CD4-positive, alpha-beta T cell (primary cell): ENCODE measurements around the gene MRAS. TPM values are rescaled to one million over a fixed set of nuclear protein-coding genes. Genes with fewer than 3 reads are reported as not detected.
A peak's percentile ranks its signal among the peaks of the same experiment; 100 is the strongest.

Source experiments
- ATAC-seq: fragments of 200-7000 bp; cut with Tn5 transposase; one replicate; pipeline ENCODE4 v1.10.0; 2022; ENCODE audit warnings: mild to moderate bottlenecking; ENCODE audit not compliant: poor library complexity
- CTCF ChIA-PET: fragments of 350-600 bp; sonication (Branson Sonifier 250); formaldehyde crosslinking; loops from one replicate; lab custom pipeline; 2021; ENCODE audit warnings: antibody characterized with exemption, inconsistent platforms; lab: Charles Lee
- POLR2A ChIA-PET: fragments of 350-600 bp; sonication (Branson Sonifier 250); formaldehyde crosslinking; loops from one replicate; lab custom pipeline; 2021; ENCODE audit warnings: antibody characterized with exemption, inconsistent platforms; lab: Charles Lee
- DNase-seq, 14 experiments: peaks; one replicate each; pipeline ENCODE4 v3.0.0-alpha.2; 2013 to 2020; ENCODE audit warnings: mixed read lengths in 2 of 14
- H3K27ac ChIP-seq, 2 donors: one replicate each; pipeline versions ENCODE4 v1.5.1 to v1.7.0; 2013; ENCODE audit warnings: low read length in 2 of 2, low read depth in 1 of 2, mild to moderate bottlenecking in 1 of 2
- H3K27me3 ChIP-seq, 2 experiments: 1 replicate in 1 of 2; 2 replicates in 1 of 2; pipeline versions ENCODE4 v1.6.1 to v1.7.0; 2013; ENCODE audit warnings: low read length in 2 of 2, control low read depth in 1 of 2, mild to moderate bottlenecking in 1 of 2, moderate library complexity in 1 of 2; ENCODE audit not compliant: insufficient read depth in 2 of 2, control insufficient read depth in 1 of 2
- H3K36me3 ChIP-seq: one replicate; pipeline ENCODE4 v1.6.1; 2013; ENCODE audit warnings: low read length, control low read depth; ENCODE audit not compliant: insufficient read depth
- H3K4me1 ChIP-seq: one replicate; pipeline ENCODE4 v1.6.1; 2013; ENCODE audit warnings: low read length, control low read depth; ENCODE audit not compliant: insufficient read depth
- H3K4me3 ChIP-seq: one replicate; pipeline ENCODE4 v1.5.1; 2013; ENCODE audit warnings: mild to moderate bottlenecking, low read length, moderate library complexity
- H3K9me3 ChIP-seq, 2 experiments: 1 replicate in 1 of 2; 2 replicates in 1 of 2; pipeline versions ENCODE4 v1.6.1 to v1.7.0; 2013; ENCODE audit warnings: low read length in 2 of 2, mild to moderate bottlenecking in 2 of 2, control low read depth in 1 of 2, moderate library complexity in 1 of 2; ENCODE audit not compliant: control insufficient read depth in 1 of 2, insufficient read depth in 1 of 2
- H3K27ac Mint-ChIP-seq: one replicate; pipeline ENCODE4 v1.8.0; 2020; ENCODE audit warnings: mixed read lengths
- H3K27me3 Mint-ChIP-seq: one replicate; pipeline ENCODE4 v1.8.0; 2021; ENCODE audit warnings: mixed read lengths
- H3K36me3 Mint-ChIP-seq: one replicate; pipeline ENCODE4 v1.8.0; 2021; ENCODE audit warnings: low read depth, mixed read lengths
- H3K4me1 Mint-ChIP-seq: one replicate; pipeline ENCODE4 v1.8.0; 2021; ENCODE audit warnings: low read depth, mixed read lengths
- H3K4me3 Mint-ChIP-seq: one replicate; pipeline ENCODE4 v1.8.0; 2020; ENCODE audit warnings: mild to moderate bottlenecking, mixed read lengths
- H3K9me3 Mint-ChIP-seq: one replicate; pipeline ENCODE4 v1.8.0; 2020; ENCODE audit warnings: mixed read lengths
- CTCF ChIP-seq: fragments of 200-600 bp; IDR thresholded peaks from one replicate; pipeline ENCODE4 v1.8.0; 2022; ENCODE audit warnings: antibody characterized with exemption, mild to moderate bottlenecking
- intact Hi-C, 2 experiments: fragments of 100-400 bp; cut with DNase I in 1 of 2; cut with micrococcal nuclease in 1 of 2; formaldehyde crosslinking; loops; one replicate each; pipeline versions ENCODE4 v1.15.1 to v1.9.0; 2023 to 2025; cut with DNase I, micrococcal nuclease
- total RNA-seq, 174 experiments: library from RNA in 2 of 174; stranded (reverse) in 2 of 174; gene quantifications; one replicate each; pipeline ENCODE4 v1.2.3 and lab custom pipeline; 2021 to 2026

The MRAS gene
- total RNA-seq, 2 experiments from 2014 or later, result 0.45 to 0.47 TPM

GRCh38 chr3:138367326-138367850 is 19.0 kb downstream of the MRAS start:
- Histone ChIP-seq H3K27ac (no peak overlapping the region), H3K27me3 (peaks cover 0 to 2% of the 10 kb centered on the region in 2 experiments), H3K4me1 (no peaks in the 10 kb centered on the region), H3K9me3 (no peaks in the 10 kb centered on the region), H3K4me3 (no peak overlapping the region), H3K36me3 (no peaks in the 10 kb centered on the region)
- no peak for TF ChIP-seq CTCF
- Mint-ChIP-seq H3K36me3 (no peaks in the 10 kb centered on the region), H3K27ac (no peak overlapping the region), H3K4me3 (no peak overlapping the region), H3K9me3 (no peaks in the 10 kb centered on the region), H3K4me1 (no peaks in the 10 kb centered on the region), H3K27me3 (peaks cover 7% of the 10 kb centered on the region)
- intact Hi-C loops, result no loop called here
- DNase-seq (no peak), ATAC-seq (no peak)
- ChIA-PET CTCF (no interaction called here), POLR2A (no interaction called here)

GRCh38 chr3:138367911-138368310 is 19.5 kb downstream of the MRAS start:
- Histone ChIP-seq H3K36me3 (no peaks in the 10 kb centered on the region), H3K27ac (no peak overlapping the region), H3K4me1 (no peaks in the 10 kb centered on the region), H3K27me3 (peaks cover 0 to 2% of the 10 kb centered on the region in 2 experiments), H3K9me3 (no peaks in the 10 kb centered on the region), H3K4me3 (no peak overlapping the region)
- CTCF ChIA-PET, result no interaction called here
- DNase-seq (peak in 3 of 14 experiments; percentile 24 to 47 (median 38)), ATAC-seq (no peak)
- TF ChIP-seq CTCF, result no peak
- Mint-ChIP-seq H3K4me1 (no peaks in the 10 kb centered on the region), H3K27me3 (peaks cover 7% of the 10 kb centered on the region), H3K36me3 (no peaks in the 10 kb centered on the region), H3K9me3 (no peaks in the 10 kb centered on the region), H3K27ac (no peak overlapping the region), H3K4me3 (no peak overlapping the region)
- intact Hi-C loops, result no loop called here
- POLR2A ChIA-PET, result no interaction called here

GRCh38 chr3:138369151-138369900 is 20.9 kb downstream of the MRAS start:
- ChIA-PET CTCF (no interaction called here), POLR2A (no interaction called here)
- H3K27ac ChIP-seq, result no peak overlapping the region
- no peaks in the 10 kb centered on the region for H3K9me3 Mint-ChIP-seq
- no peak for DNase-seq
- H3K4me3 Mint-ChIP-seq, result no peak overlapping the region
- no peak for TF ChIP-seq CTCF
- peaks cover 0 to 2% of the 10 kb centered on the region in 2 experiments for H3K27me3 ChIP-seq
- no peaks in the 10 kb centered on the region for H3K36me3 ChIP-seq
- no peaks in the 10 kb centered on the region for H3K36me3 Mint-ChIP-seq
- intact Hi-C loops, result no loop called here
- peaks cover 7% of the 10 kb centered on the region for H3K27me3 Mint-ChIP-seq
- H3K4me1 Mint-ChIP-seq, result no peaks in the 10 kb centered on the region
- H3K4me3 ChIP-seq, result no peak overlapping the region
- no peak for ATAC-seq
- H3K4me1 ChIP-seq, result no peaks in the 10 kb centered on the region
- no peaks in the 10 kb centered on the region for H3K9me3 ChIP-seq
- no peak overlapping the region for H3K27ac Mint-ChIP-seq
